ENCODE measurements around the gene PTPRJ.

DNA sequence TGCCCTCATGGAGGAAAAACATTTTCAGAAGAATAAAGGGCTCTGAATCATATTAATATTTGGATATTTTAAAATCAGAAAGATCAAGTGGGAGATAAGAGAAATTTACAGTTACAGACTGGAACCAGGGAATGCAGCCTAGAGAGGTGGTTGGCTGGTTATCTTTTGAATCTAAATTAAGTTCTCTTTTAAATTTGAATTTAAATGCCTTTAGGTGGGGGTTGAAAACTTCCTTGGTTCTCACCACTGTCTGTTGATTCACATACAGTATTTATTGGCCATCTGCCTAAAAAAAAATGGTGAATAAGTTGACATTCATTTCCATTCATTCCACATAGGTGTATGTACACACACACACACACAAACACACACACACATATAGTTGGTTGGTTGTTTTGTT is 35.7 kb upstream of the PTPRJ start:
- TF ChIP-seq HDGF (IDR thresholded peaks at IDR 0.05; ENCODE audit: borderline replicate concordance) = no peak
- TF ChIP-seq ZNF384 (IDR thresholded peaks at IDR 0.05) = no peak
- TF ChIP-seq ELF4 (IDR thresholded peaks at IDR 0.05) = no peak

Measured in HEK293T (cell line).